NB4 (cell line): ENCODE results near the gene RBM47.
"Not testable (repeated sequence)": the region's sequence is repeated elsewhere in the genome, so short reads cannot be mapped to it uniquely, and the experiment has no call there.

ENCODE experiments used
- DNase-seq: peaks from one replicate; pipeline ENCODE4 v3.0.0; 2010; ENCODE audit warnings: low read depth
- H3K4me3 ChIP-seq: one replicate; pipeline ENCODE4 v1.5.1; 2011; ENCODE audit warnings: mild to moderate bottlenecking, low read depth, low read length, moderate library complexity
- CTCF ChIP-seq: IDR thresholded peaks from one replicate; pipeline ENCODE4 v1.5.1; 2012; ENCODE audit warnings: low read depth, low read length
- MAX ChIP-seq: IDR thresholded peaks from 2 replicates; pipeline ENCODE4 v1.6.1; 2011; ENCODE audit warnings: low read depth, low read length
- MYC ChIP-seq: IDR thresholded peaks from 2 replicates; pipeline ENCODE4 v1.6.1; 2011; ENCODE audit warnings: low read depth, low read length
- POLR2A ChIP-seq: IDR thresholded peaks from 2 replicates; pipeline ENCODE4 v1.6.1; 2011; ENCODE audit warnings: mild to moderate bottlenecking; ENCODE audit not compliant: insufficient read length; ENCODE audit errors: extremely low read depth

The RBM47 gene

GRCh38 chr4:40395908-40396793 lies 233.5 kb downstream of the RBM47 start:
- TF ChIP-seq POLR2A: no peak
- TF ChIP-seq MAX: no peak
- no peak for TF ChIP-seq CTCF
- no peak for TF ChIP-seq MYC
- no peak overlapping the region for H3K4me3 ChIP-seq
- no peak for DNase-seq

- H3K4me3 ChIP-seq: no peak overlapping the region
- DNase-seq: no peak
- TF ChIP-seq MYC (no peak), CTCF (no peak)
These were observed 234.3 kb downstream of the RBM47 start for GRCh38 chr4:40395166-40395900.

- H3K4me3 ChIP-seq: no peak overlapping the region
- DNase-seq: no peak
- TF ChIP-seq POLR2A (no peak), CTCF (no peak), MAX (no peak), MYC (no peak)
These were observed 235.4 kb downstream of the RBM47 start for GRCh38 chr4:40394236-40394635.

- DNase-seq, H3K4me3 ChIP-seq: not testable (repeated sequence)
These were observed 237.4 kb downstream of the RBM47 start for GRCh38 chr4:40392241-40392640.

GRCh38 chr4:40389986-40390385 lies 239.7 kb downstream of the RBM47 start:
- DNase-seq: no peak
- TF ChIP-seq MYC (no peak), MAX (no peak), POLR2A (no peak), CTCF (no peak)
- no peak overlapping the region for H3K4me3 ChIP-seq

GRCh38 chr4:40388239-40388638 lies 241.4 kb downstream of the RBM47 start:
- no peak for TF ChIP-seq CTCF
- TF ChIP-seq POLR2A: no peak
- TF ChIP-seq MYC: peak; percentile 92
- TF ChIP-seq MAX: peak; percentile 93
- peak; percentile 94 for DNase-seq
- no peak overlapping the region for H3K4me3 ChIP-seq
